OCI-LY3 (cell line): Measurements from ENCODE around the gene TERF2IP.

Source experiments
- EZH2phosphoT487 ChIP-seq: fragments of 200-600 bp; shearing (Covaris generic); IDR thresholded peaks from 2 replicates; pipeline ENCODE4 v1.6.1; 2018; ENCODE audit warnings: antibody characterized with exemption, mixed run types, low read depth
- TF ChIP-seq, protein P1 (sequence below): fragments of 200-600, 300-600 bp; sonication (generic); IDR thresholded peaks from 2 replicates; pipeline ENCODE4 v1.5.1; 2014; ENCODE audit warnings: antibody characterized with exemption, low read length, low read depth

DNA sequence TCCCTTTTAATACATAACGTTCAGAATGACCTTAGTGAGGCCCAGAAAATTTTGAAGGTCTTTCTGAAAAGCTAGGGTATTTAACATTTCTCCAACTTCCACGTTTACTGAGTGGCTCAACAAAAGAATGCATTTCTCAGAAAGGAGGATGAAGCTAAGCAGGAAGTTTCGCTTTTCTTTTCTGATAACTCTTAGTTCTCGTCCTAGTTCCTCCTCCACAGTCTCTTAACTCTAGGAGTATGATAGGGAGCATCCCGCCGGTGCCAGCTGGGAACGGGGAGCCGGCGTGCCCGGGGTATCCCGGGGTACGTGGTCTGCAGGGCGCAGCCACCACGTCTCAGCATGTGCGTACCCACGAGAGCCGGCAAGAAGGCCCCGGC is 471 bp upstream of the TERF2IP start:
- TF ChIP-seq, protein P1, sequence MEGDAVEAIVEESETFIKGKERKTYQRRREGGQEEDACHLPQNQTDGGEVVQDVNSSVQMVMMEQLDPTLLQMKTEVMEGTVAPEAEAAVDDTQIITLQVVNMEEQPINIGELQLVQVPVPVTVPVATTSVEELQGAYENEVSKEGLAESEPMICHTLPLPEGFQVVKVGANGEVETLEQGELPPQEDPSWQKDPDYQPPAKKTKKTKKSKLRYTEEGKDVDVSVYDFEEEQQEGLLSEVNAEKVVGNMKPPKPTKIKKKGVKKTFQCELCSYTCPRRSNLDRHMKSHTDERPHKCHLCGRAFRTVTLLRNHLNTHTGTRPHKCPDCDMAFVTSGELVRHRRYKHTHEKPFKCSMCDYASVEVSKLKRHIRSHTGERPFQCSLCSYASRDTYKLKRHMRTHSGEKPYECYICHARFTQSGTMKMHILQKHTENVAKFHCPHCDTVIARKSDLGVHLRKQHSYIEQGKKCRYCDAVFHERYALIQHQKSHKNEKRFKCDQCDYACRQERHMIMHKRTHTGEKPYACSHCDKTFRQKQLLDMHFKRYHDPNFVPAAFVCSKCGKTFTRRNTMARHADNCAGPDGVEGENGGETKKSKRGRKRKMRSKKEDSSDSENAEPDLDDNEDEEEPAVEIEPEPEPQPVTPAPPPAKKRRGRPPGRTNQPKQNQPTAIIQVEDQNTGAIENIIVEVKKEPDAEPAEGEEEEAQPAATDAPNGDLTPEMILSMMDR = no peak
- TF ChIP-seq EZH2phosphoT487 = no peak
